GM18520 (cell line): ENCODE data around the gene INPP5F.
"Not testable (repeated sequence)": the region's sequence is repeated elsewhere in the genome, so short reads cannot be mapped to it uniquely, and the experiment has no call there.

ENCODE experiments used
- ATAC-seq: cut with Tn5 transposase; IDR thresholded peaks from one replicate; pipeline ENCODE4 v1.9.1; 2021; ENCODE audit not compliant: unreplicated experiment

INPP5F gene

DNA sequence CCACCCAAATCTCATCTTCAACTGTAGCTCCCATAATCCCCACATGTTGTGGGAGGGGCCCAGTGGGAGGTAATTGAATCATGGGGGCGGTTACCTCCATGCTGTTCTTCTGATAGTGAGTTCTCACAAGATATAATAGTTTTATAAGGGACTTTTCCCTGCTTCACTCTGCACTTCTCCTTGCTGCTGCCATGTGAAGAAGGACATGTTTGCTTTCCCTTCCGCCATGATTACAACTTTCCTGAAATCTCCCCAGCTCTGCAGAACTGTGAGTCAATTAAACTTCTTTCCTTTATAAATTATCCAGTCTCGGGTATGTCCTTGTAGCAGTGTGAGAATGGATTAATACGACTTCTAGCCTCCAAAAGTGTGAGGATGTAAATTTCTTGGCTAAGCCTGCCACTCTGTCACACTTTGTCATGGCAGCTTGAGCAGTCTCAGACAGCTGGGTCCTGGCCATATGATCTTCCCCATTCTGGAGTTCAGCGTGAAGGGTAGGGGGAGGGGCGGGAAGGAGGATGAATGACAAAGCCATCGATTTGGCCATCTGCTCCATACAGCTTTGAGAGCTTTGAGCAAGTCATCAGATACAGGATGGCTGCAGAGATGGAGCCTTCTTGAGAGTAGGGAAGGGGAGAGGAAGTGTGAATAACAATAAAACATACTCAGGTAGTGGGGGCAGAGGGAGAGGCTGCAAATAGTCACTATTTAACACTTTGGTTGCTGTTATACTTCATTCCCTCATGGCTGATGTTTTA lies 19.1 kb upstream of the INPP5F start:
- ATAC-seq, result no peak

DNA sequence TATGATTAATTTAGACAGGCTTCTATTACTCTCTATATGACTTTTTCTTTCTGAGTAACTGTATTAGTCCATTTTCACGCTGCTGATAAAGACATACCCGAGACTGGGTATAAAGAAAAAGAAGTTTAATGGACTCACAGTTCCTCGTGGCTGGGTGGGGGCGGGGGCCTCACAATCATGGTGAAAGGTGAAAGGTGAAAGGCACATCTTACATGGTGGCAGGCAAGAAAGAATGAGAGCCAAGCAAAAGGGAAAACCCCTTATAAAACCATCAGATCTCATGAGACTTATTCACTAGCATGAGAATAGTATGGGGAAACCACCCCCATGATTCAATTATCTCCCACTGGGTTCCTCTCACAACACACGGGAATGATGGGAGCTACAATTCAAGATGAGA lies 18.5 kb upstream of the INPP5F start:
- ATAC-seq, result not testable (repeated sequence)

DNA sequence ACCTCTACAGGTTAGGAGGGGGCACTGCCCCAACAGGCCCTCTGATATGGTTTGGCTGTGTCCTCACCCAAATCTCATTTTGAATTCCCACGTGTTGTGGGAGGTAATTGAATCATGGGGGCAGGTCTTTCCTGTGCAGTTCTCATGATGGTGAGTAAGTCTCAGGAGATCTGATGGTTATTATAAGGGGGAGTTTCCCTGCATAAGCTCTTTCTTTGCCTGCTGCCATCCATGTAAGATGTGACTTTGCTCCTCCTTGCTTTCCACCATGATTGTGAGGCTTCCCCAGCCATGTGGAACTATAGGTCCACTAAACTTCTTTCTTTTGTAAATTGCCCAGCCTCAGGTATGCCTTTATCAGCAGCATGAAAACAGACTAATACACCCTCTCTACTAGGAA lies 14.9 kb upstream of the INPP5F start:
- not testable (repeated sequence) for ATAC-seq

- ATAC-seq, result no peak
Observed at GRCh38 chr10:119713744-119714483, 11.9 kb upstream of the INPP5F start.

DNA sequence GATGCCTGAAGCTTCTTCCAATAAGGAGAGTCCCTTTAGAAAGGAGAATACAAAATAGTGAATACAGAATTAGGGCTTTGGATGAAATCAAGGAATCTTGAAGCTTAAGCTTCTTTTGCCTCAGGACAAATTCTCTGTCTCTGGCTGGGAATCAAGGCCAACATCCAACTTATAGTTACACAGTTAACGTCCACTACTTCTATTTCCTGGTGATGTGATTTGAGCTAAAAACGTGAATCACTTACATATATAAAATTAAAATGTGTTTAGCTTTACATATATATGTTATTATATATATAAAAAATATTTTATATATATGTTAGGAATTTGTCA lies 11.4 kb upstream of the INPP5F start:
- no peak for ATAC-seq

GRCh38 chr10:119715628-119716505 lies 10.0 kb upstream of the INPP5F start:
- no peak for ATAC-seq

- ATAC-seq, result no peak
Observed at GRCh38 chr10:119723161-119723560, 2.7 kb upstream of the INPP5F start.

DNA sequence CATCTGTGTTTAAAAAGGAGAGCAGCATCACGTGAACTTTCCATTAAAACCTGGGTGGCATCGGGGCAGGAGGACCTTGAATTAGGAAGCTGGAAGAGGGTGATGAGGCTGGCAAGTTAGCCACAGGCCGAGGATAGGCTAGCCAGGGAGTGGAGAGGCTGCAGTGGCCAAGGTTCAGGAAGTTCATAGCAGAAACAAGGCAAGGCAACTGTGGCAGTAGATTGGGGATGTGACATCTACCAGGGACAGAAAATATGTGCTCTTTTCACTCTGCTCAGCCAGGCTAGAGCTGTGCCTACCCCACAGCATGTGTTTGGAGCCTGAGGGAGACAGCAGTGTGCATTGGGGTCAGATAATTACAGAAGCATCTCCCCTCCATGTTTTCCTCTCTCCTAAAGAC lies 2.2 kb upstream of the INPP5F start:
- ATAC-seq, result no peak

DNA sequence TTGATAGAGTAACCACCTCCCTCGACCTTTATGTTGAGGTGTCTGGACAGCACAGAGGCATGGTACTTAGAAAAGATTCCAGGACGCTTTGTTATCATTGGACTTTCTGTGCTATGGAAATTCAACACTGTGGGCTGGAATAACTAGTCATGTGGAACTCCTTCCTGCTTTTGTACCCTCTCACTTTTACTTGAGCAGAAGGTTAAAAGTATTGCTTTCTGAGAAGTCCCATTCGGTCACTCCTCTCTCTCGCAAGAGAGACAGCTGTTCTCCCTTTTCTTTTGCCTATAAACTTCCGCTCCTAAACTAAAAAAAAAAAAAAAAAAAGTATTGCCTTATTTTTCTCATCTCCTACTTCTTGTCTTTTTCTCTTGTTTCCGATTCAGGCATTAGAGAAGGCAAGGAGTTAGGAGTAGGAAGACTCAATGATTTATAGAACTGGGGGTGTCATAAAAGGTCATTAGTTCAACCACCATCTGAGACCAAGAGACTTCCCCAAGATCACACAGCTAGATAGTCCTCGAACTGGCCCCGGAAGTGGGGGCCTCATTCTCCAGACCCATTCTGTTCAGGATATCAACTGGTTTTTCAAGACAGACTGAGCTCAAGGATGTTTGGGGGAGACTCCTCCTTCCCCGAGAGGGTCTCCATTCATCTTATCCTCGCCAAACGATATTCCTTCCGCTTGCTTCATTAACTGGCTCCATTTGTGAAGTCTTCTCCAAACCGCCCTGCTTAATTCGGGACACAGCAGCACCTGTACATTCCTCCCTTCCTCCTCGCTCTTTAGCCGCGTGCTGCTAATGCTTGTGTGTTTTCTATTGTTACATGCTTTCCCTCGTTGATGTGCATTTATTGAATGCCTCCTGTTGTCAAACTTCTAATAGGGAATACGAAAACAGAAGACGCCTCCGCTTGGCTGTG lies 995 bp upstream of the INPP5F start:
- no peak for ATAC-seq

DNA sequence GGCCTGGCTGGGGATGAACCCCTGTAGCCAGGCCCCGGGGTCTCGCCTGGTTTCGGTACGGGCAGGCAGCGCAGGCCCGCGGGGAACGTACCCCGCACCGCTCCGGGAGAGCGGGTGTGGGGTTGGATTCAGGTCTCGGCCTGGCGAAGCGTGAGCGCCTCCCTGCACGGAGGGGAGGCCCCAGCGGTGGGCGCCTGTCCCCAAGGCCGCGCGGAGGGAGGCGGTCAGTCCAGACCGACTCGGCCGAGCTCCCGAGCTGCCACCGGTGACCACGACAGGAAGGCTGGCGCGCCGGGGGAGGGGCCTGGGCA lies 378 bp upstream of the INPP5F start:
- ATAC-seq, result no peak

- ATAC-seq, result no peak
Observed at GRCh38 chr10:119726676-119727261, 919 bp downstream of the INPP5F start.

- no peak for ATAC-seq
Observed at GRCh38 chr10:119728172-119728800, 2.4 kb downstream of the INPP5F start.

DNA sequence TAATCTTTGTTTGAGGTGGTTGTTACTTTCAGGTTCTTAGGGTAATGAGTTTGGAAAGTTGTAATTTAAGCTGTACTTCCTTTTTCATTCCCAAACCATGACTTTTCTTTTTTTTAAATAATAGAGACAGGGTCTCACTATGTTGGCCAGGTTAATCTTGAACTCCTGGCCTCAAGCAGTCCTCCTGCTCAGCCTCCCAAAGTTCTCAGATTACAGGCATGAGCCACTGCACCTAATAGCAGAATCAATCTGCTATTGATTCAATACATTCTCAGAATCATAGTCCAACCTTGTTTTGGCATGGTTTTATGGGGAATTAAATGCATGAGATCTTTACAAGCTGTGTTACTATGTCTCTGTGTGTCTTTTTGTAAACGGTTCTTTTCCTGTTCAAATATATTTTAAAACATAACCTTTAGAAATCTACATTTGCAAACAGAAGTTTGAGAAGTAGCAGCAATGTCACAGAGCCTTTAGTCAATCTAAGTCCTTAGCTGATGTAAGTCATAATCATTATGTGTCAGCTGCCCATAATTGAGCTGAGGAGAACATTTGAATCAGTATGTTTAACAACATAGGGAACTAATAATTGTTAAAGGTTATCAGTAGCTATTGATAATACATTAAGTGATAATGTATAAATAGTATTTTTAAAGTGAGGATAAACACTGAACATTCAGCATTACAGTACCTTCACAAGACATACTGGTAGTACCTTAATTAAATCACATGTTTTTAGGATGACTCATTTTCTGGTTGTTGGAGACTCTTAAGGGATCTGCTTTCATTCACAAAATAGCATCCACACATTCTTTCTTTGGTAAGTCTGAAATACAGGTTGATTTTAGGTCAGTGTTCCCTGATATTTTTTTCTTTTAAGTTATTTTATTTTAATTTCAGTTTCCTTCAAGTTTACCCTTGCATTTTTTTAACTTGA lies 8.8 kb downstream of the INPP5F start:
- no peak for ATAC-seq

DNA sequence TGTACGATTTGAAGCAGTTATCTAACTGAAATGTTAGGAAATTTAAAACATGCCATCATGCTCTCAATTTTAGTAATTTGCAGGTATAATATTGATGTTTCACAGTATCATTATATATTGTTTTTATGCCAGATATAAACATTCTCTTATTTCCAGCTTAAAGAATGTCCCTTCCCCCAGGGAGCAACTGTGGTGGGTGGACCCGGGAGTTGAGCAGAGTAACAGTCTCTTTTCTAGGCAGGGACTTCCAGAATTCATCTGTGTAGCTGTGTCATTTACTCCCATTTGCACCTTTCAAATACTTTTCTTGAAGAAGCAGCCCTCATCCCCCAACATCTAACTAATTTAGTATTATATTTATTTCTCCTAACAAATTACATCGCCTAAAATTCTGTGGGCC lies 9.6 kb downstream of the INPP5F start:
- ATAC-seq, result no peak

DNA sequence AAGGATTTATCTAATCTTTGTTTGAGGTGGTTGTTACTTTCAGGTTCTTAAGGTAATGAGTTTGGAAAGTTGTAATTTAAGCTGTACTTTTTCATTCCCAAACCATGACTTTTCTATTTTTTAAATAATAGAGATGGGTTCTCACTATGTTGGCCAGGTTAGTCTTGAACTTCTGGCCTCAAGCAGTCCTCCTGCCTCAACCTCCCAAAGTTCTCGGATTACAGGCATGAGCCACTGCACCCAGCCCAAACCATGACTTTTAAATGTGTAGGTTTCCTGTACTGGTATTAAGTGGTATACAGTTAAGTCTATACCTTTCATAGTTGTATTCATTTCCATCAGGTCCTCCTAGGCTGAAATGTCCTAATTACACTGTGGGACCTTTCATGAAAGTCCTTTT lies 10.4 kb downstream of the INPP5F start:
- no peak for ATAC-seq

- no peak for ATAC-seq
Observed at GRCh38 chr10:119737039-119737663, 11.3 kb downstream of the INPP5F start.

- ATAC-seq, result no peak
Observed at GRCh38 chr10:119737823-119738222, 12.0 kb downstream of the INPP5F start.

DNA sequence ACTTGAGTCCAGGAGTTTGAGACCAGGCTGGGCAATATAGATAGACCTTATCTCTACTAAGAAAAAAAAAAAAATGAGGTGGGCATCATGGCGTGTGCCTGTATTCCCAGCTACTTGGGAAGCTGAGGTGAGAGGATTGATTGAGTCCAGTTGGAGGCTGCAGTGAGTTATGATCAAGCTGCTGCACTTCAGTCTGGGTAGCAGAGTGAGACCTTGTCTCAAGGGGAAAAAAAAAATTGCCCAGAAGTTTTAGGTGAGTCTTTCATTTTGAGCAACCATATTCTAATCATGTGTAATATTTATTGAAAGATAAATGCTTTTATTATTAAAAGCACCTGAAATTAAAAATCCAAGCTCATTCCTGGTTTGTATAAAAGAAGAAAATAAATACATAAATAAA lies 13.1 kb downstream of the INPP5F start:
- ATAC-seq, result no peak
